ENCODE measurements around the gene POLD2. TPM values are rescaled to one million over a fixed set of nuclear protein-coding genes. Genes with fewer than 3 reads are reported as not detected.

Gene POLD2
- total RNA-seq, 1 experiment from 2014 or later: 131 TPM

- Mint-ChIP-seq H3K27me3 (ENCODE audit: low read depth) (peaks cover 32% of the 10 kb centered on the region), H3K4me1 (peaks cover 0 to 8% of the 10 kb centered on the region in 2 experiments; a peak in 2 of 4 replicates), H3K9me3 (no peaks in the 10 kb centered on the region; a peak in 1 of 5 replicates), H3K36me3 (ENCODE audit: insufficient read depth in 1 of 3, low read depth in 3 of 3) (no peaks in the 10 kb centered on the region), H3K27ac (no peak overlapping the region), H3K4me3 (no peak overlapping the region; a peak in 1 of 5 replicates)
- no peak overlapping the region for H2AK5ac ChIP-seq (ENCODE audit: insufficient read length, low read length)
- no peak overlapping the region for H2BK5ac ChIP-seq (ENCODE audit: insufficient read length, low read length)
- H2BK20ac ChIP-seq (ENCODE audit: low read depth, low read length, poor library complexity, severe bottlenecking): no peak overlapping the region
- no peaks in the 10 kb centered on the region for H3K9me3 ChIP-seq (ENCODE audit: control insufficient read depth, low read depth, low read length)
- no peak for TF ChIP-seq CTCF (conservative IDR thresholded peaks at IDR 0.05)
- H4K8ac ChIP-seq (replicated peaks; ENCODE audit: insufficient read length, low read depth, low read length): no peak overlapping the region
- no CpG with 5 or more reads among the region's 2 CpGs for WGBS (ENCODE audit: extremely low coverage, insufficient read length, low lambda C conversion rate)
- H3K56ac ChIP-seq (ENCODE audit: insufficient read length, low read depth, low read length): no peak overlapping the region
- no peak overlapping the region for H4K91ac ChIP-seq (ENCODE audit: insufficient read length, low read depth, low read length)
- H4K5ac ChIP-seq (ENCODE audit: insufficient read length, low read depth, low read length): no peak overlapping the region
- no peak overlapping the region for H2AFZ ChIP-seq (ENCODE audit: low read length)
- H3K27me3 ChIP-seq (ENCODE audit: insufficient read depth, low read length): no peaks in the 10 kb centered on the region
- no peak overlapping the region for H3K4me2 ChIP-seq (ENCODE audit: insufficient read depth, insufficient read length, low read length)
- H3K18ac ChIP-seq (ENCODE audit: insufficient read length, low read depth, low read length): no peak overlapping the region
- H4K20me1 ChIP-seq (ENCODE audit: control insufficient read depth, insufficient read depth, insufficient read length): no peaks in the 10 kb centered on the region
- no peaks in the 10 kb centered on the region for H3K4me1 ChIP-seq (ENCODE audit: insufficient read depth, low read length)
- no peak overlapping the region for H2BK15ac ChIP-seq (ENCODE audit: low read depth, low read length)
- H2BK12ac ChIP-seq (ENCODE audit: insufficient read length, low read depth, low read length): no peak overlapping the region
- no peaks in the 10 kb centered on the region for H3K79me2 ChIP-seq (ENCODE audit: insufficient read depth, low read length)
- no peak overlapping the region for H3T11ph ChIP-seq (ENCODE audit: low read length)
- no peaks in the 10 kb centered on the region for H3K79me1 ChIP-seq (ENCODE audit: insufficient read depth, low read depth, low read length, poor library complexity, severe bottlenecking)
- H3K23ac ChIP-seq (ENCODE audit: insufficient read length, low read depth, low read length): no peak overlapping the region
- DNase-seq: no peak
- H3K23me2 ChIP-seq (ENCODE audit: insufficient read length, low read depth, low read length, poor library complexity, severe bottlenecking): no peaks in the 10 kb centered on the region
- no peak overlapping the region for H2BK120ac ChIP-seq (ENCODE audit: low read depth, low read length, poor library complexity, severe bottlenecking)
- H3K9ac ChIP-seq (ENCODE audit: extremely low read depth, insufficient read length, low read length): no peak overlapping the region
- H3K27ac ChIP-seq (ENCODE audit: insufficient read length, low read depth, low read length): no peak overlapping the region
- no peak overlapping the region for H3K4ac ChIP-seq (ENCODE audit: low read depth, low read length)
- H3K14ac ChIP-seq (ENCODE audit: insufficient read depth, low read length): no peak overlapping the region
Observed at GRCh38 chr7:44094883-44095592, 28.3 kb downstream of the POLD2 start.
